Ascending aorta (tissue), 2 donors: ENCODE measurements around the gene STX5. TPM values are rescaled to one million over a fixed set of nuclear protein-coding genes. Genes with fewer than 3 reads are reported as not detected.
A peak's percentile ranks its signal among the peaks of the same experiment; 100 is the strongest.

Experiments used
- DNase-seq, 2 donors: peaks; one replicate each; pipeline ENCODE4 v3.0.0-alpha.2; 2019; ENCODE audit warnings: low spot score in 2 of 2
- H3K27ac ChIP-seq, 2 donors: fragments of 200-600 bp; sonication (generic); one replicate each; pipeline ENCODE4 v1.5.1; 2016 to 2017; ENCODE audit warnings: mild to moderate bottlenecking in 1 of 2
- H3K27me3 ChIP-seq: fragments of 200-600 bp; sonication (generic); one replicate; pipeline ENCODE4 v1.5.1; 2017
- H3K36me3 ChIP-seq, 2 donors: fragments of 200-600 bp; sonication (generic); one replicate each; pipeline ENCODE4 v1.5.1; 2016
- H3K4me1 ChIP-seq, 2 donors: fragments of 200-600 bp; sonication (generic); one replicate each; pipeline ENCODE4 v1.5.1; 2016 to 2017; ENCODE audit warnings: mild to moderate bottlenecking in 1 of 2
- H3K4me3 ChIP-seq, 2 donors: fragments of 200-600 bp; sonication (generic); one replicate each; pipeline ENCODE4 v1.5.1; 2016 to 2017; ENCODE audit warnings: mild to moderate bottlenecking in 1 of 2
- H3K9me3 ChIP-seq, 2 donors: fragments of 200-600 bp; sonication (generic); one replicate each; pipeline ENCODE4 v1.5.1; 2016
- intact Hi-C: fragments of 100-400 bp; cut with DNase I; formaldehyde crosslinking; loops from one replicate; pipeline ENCODE4 v1.15.1; 2023
- total RNA-seq: library from RNA; depleted of rRNA; stranded (reverse); fragments of >200 nt; gene quantifications from one replicate; pipeline ENCODE4 v1.1.0, GENCODE V29; 2016
- TF ChIP-seq, protein P1 (sequence below), 3 experiments: fragments of 200-600 bp in 2 of 3; fragments of 450-650 bp in 1 of 3; sonication (generic) in 2 of 3; IDR thresholded peaks; one replicate each; pipeline ENCODE4 v1.5.1; 2016 to 2019; ENCODE audit warnings: antibody characterized with exemption in 3 of 3, mild to moderate bottlenecking in 1 of 3, moderate library complexity in 1 of 3

STX5 gene
- total RNA-seq, 1 donor from 2014 or later, result 40.3 TPM

DNA sequence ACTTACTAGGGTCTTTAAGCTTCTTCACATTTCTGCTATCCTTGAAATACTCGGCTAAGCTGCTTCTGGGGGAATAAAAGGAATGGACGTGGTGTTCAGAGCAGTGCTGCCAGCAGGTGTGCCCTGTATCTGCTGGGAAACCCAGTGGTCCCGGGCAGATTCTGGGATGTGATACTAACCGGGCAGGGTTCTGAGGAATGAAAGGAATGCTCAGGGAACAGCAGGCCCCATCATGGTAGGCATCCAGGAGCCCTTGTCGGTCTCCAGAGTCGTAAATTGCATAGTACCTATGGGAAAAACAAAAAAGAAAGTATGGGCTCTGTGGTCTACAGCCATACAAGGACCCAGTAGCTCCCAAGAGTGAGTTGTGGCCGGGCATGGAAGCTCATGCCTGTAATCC is 35.6 kb downstream of the STX5 start:
- H3K27me3 ChIP-seq, result no peaks in the 10 kb centered on the region
- TF ChIP-seq, protein P1, sequence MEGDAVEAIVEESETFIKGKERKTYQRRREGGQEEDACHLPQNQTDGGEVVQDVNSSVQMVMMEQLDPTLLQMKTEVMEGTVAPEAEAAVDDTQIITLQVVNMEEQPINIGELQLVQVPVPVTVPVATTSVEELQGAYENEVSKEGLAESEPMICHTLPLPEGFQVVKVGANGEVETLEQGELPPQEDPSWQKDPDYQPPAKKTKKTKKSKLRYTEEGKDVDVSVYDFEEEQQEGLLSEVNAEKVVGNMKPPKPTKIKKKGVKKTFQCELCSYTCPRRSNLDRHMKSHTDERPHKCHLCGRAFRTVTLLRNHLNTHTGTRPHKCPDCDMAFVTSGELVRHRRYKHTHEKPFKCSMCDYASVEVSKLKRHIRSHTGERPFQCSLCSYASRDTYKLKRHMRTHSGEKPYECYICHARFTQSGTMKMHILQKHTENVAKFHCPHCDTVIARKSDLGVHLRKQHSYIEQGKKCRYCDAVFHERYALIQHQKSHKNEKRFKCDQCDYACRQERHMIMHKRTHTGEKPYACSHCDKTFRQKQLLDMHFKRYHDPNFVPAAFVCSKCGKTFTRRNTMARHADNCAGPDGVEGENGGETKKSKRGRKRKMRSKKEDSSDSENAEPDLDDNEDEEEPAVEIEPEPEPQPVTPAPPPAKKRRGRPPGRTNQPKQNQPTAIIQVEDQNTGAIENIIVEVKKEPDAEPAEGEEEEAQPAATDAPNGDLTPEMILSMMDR (IDR thresholded peaks at IDR 0.05), result no peak
- peaks cover 82 to 90% of the 10 kb centered on the region in 2 donors for H3K36me3 ChIP-seq
- peaks cover 4 to 6% of the 10 kb centered on the region in 2 donors for H3K4me1 ChIP-seq
- H3K4me3 ChIP-seq, result no peak overlapping the region
- no peaks in the 10 kb centered on the region for H3K9me3 ChIP-seq
- no peak overlapping the region for H3K27ac ChIP-seq
- no peak for DNase-seq
- intact Hi-C loops, result no loop called here

DNA sequence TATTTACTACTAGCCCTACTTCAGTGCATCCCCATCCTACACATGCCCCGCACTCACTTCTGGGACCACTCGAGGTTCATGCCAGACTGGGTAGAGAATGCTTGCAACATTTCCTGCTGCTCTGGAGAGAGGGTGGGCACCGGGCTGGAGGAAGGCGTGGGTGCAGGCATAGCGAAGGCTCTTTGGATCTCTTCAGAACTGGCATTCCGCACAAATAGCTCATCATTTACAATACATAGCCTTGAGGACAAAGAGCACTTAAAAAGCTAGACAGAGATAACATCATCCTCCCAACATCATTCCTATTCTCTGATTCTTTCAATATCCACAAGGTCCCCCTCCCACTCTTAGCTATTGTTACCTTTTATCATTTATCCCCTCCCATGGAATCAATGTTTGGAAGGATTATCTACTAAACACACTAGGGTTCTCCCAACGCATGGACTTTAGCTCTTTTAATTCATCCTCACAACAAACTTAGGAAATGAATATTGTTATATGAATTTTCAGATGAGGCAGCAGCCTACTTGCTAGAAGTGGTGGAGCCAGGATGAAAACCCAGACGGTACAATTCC is 37.6 kb downstream of the STX5 start:
- H3K27me3 ChIP-seq, result no peaks in the 10 kb centered on the region
- DNase-seq, result no peak
- TF ChIP-seq, protein P1 (IDR thresholded peaks at IDR 0.05), result no peak
- intact Hi-C loops, result no loop called here
- H3K36me3 ChIP-seq, result peaks cover 65 to 76% of the 10 kb centered on the region in 2 donors
- no peaks in the 10 kb centered on the region for H3K9me3 ChIP-seq
- H3K4me3 ChIP-seq, result no peak overlapping the region
- H3K27ac ChIP-seq, result no peak overlapping the region
- H3K4me1 ChIP-seq, result peaks cover 4 to 14% of the 10 kb centered on the region in 2 donors

DNA sequence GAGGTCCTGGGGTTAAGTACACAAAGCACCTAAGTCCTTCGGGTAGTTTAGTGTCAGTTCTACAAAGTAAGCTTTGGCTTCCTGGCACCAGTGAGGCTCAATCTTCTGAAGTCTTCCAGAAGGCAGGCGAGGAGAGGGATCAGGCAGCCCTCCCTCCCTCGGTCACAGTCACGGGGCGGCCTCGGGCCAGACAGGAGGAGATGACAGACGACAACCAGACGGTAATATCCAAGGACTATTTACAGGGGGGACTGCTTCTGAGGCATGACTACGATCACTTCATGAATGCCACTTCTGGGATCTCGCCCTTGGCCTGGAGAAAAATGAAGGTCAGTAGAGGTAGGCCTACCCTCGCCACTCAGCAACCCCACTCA is 39.7 kb downstream of the STX5 start:
- Histone ChIP-seq H3K4me3 (peak overlapping the region; percentile 79 to 95), H3K4me1 (peaks cover 8 to 21% of the 10 kb centered on the region in 2 donors), H3K27me3 (no peaks in the 10 kb centered on the region), H3K36me3 (peaks cover 47 to 59% of the 10 kb centered on the region in 2 donors), H3K27ac (peak overlapping the region; percentile 83 to 85), H3K9me3 (no peaks in the 10 kb centered on the region)
- DNase-seq, result peak in 1 of 2 donors; percentile 72
- intact Hi-C loops, result no loop called here
- TF ChIP-seq, protein P1 (IDR thresholded peaks at IDR 0.05), result no peak

DNA sequence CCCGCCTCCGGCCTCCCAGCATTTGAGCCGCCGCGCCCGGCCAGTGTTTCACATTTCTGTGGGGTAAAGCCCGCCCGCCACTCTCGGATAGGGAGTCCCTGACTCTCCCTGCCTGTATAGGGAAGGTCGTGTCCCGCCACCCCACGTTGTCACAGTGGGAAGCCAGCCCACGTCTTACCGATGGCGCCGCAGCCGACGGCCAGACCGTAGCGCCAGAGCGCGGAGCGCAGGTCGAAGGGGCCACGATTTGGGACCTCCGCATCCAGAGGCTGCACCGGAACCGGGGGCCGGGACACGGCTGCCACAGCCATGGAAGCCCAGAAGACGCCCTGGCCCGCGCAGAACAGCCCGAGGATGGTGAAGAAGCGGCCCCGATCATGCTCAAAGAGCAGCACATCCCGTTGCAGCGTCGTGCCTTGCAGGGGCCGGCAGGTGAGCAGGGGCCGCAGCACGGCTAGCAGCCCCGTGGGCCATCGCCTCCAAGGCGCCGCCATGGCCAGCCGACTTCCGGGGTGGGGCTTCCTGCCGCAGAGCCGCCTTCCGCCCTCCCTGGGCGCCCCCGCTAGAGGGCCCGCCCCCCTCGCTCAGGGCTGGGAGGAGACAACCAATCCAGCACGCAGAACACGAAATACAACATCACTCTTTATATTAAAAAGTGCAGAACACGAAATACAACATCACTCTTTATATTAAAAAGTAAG is 40.2 kb downstream of the STX5 start, which contains the start of gene TMEM223:
TSS of gene TMEM223 (minus strand) at position 506 of the 701 bp plus-strand sequence. CDS start at position 494, 12 bp downstream.
- Histone ChIP-seq H3K4me3 (peak within 1 kb of the TSS; percentile 79 to 95), H3K36me3 (peaks cover 42 to 54% of the 10 kb centered on the region in 2 donors), H3K27ac (peak within 1 kb of the TSS; percentile 83 to 85), H3K4me1 (peaks cover 8 to 21% of the 10 kb centered on the region in 2 donors), H3K9me3 (no peaks in the 10 kb centered on the region), H3K27me3 (no peaks in the 10 kb centered on the region)
- intact Hi-C loops, result loop anchor here (2.0 kb wide), 1 partner anchor 49 kb away; no protein-coding TSS in a partner anchor
- DNase-seq, result peak; percentile 43 to 94
- TF ChIP-seq, protein P1 (IDR thresholded peaks at IDR 0.05), result peak; percentile 7 to 25 (median 8)

DNA sequence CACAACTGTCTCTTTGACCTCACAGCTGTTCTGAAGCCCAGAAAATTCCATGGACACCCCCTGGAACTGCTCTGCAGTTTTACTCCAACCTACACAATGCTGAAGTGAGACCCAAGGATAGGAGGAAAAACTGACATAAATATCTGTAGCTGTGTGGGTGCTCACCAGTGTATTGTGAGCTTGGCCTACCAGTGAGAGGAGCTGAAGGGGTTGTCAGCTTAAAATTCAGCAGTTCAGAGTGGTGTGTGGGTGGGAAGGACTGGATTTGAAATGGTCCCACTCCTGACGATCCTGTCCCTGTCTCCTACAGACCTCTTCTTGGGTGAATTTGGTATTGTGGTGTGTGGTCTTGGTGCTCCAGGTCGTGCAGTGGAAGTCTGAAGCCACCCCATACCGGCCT is 42.3 kb downstream of the STX5 start:
- peaks cover 22 to 33% of the 10 kb centered on the region in 2 donors for H3K36me3 ChIP-seq
- intact Hi-C loops, result no loop called here
- no peak overlapping the region for H3K4me3 ChIP-seq
- H3K27me3 ChIP-seq, result no peaks in the 10 kb centered on the region
- H3K27ac ChIP-seq, result no peak overlapping the region
- DNase-seq, result no peak
- TF ChIP-seq, protein P1 (IDR thresholded peaks at IDR 0.05), result no peak
- no peaks in the 10 kb centered on the region for H3K9me3 ChIP-seq
- peaks cover 8 to 29% of the 10 kb centered on the region in 2 donors for H3K4me1 ChIP-seq
